ENCODE measurements around the gene ADCYAP1.
A peak's percentile ranks its signal among the peaks of the same experiment; 100 is the strongest.
"Not testable (repeated sequence)": the region's sequence is repeated elsewhere in the genome, so short reads cannot be mapped to it uniquely, and the experiment has no call there.

Gene ADCYAP1

GRCh38 chr18:904218-905090 is at the start of gene ADCYAP1:
Gene ADCYAP1 (plus strand): TSS chr18:904871. CDS start chr18:905387, 516 bp downstream.
- FAIRE-seq: no peak

GRCh38 chr18:857986-858385 is 46.7 kb upstream of the ADCYAP1 start:
- FAIRE-seq: no peak

GRCh38 chr18:864872-865273 is 39.8 kb upstream of the ADCYAP1 start:
- FAIRE-seq: no peak

GRCh38 chr18:867257-867656 is 37.4 kb upstream of the ADCYAP1 start:
- FAIRE-seq: no peak

DNA sequence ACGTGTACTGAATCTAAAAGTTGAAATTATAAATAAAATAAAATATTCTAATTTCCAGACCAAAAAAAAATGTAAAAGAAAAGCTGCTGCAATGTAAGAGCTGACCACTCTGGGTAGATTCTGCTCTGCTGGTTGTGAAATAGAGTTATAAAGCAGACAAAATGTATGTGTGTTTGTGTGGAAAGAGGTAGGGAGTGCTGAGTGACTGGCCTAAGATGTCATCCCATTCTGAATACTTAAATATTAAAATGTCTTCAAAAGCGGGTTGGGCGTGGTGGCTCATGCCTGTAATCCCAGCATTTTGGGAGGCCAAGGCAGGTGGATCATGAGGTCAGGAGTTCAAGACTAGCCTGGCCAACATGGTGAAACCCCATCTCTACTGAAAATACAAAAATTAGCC is 31.2 kb upstream of the ADCYAP1 start:
- FAIRE-seq: not testable (repeated sequence)

DNA sequence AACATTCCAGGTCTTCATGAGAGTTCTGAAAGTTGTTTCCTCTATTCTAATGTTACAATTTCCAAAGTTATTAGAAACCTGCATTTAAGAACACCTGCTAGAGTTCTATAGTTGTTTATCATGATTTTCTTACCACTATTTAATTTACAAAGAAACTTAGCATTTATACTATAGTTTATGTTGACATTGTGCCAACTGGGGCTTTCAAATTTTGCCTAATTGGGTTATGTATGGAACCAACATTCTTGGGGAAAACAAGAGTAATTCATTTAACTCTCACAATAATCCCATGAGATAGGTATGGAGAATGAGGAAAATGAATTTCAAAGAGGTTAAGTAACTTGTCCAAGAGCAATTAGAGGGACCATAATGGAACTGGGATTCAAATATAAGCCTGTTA is 28.8 kb upstream of the ADCYAP1 start:
- FAIRE-seq: no peak

DNA sequence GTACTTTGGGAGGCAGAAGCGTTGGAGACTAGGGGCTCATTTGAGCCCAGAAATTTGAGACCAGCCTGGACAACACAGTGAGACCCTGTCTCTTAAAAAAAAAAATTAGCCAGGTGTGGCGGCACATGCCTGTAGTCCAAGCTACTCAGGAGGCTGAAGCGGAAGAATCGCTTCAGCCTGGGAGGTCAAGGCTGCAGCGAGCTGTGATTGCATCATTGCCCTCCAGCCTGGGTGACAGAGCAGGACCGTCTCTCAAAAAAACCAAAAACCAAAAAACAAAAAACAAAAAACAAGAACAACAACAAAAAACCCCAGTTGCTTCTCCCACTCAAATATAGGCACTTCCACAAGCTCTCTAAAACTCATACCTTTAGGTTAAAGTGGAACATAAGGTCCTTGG is 27.4 kb upstream of the ADCYAP1 start:
- no peak for FAIRE-seq

DNA sequence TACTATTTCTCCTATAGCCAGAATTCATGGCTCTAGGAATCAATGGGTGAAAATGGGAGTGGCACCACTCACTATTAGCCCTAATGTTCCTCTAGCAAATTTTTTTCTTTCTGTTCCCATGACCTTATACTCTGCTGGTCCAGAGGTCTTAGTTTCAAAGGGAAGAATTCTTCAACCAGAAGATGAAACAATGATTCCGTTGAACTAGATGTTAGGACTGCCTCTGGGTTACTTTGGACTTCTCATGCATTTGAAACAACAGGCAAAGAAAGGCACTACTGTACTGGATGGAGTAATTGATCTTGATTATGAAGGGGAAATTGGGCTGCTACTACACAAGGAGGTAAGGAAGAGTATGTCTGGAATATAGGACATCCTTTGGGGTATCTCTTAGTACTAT is 18.6 kb upstream of the ADCYAP1 start:
- no peak for FAIRE-seq

GRCh38 chr18:887716-888115 is 17.0 kb upstream of the ADCYAP1 start:
- no peak for FAIRE-seq

GRCh38 chr18:892316-892715 is 12.4 kb upstream of the ADCYAP1 start:
- no peak for FAIRE-seq

- no peak for FAIRE-seq
Measured at GRCh38 chr18:896315-896714, 8.4 kb upstream of the ADCYAP1 start.

- no peak for FAIRE-seq
Measured at GRCh38 chr18:901761-902160, 2.9 kb upstream of the ADCYAP1 start.

DNA sequence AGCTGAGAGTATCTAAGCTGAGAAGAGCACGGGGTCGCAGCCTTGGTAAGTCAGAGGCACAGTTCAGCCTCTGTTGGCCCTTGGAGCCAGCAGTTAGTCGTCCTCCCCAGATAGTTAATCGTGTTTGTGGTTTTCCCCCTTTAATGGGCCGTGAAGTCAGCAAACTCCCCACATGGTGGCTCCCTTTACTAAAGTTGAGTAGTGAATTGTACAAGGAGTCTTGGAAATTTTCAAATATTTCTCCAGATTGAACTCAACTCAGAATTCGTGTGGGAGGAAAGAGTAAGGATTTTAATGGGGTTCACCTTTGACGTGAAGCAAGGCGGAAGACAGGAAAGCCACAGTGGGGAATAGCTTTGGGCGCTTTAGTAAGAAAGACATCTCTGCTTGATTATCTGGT is 2.4 kb upstream of the ADCYAP1 start:
- no peak for FAIRE-seq

DNA sequence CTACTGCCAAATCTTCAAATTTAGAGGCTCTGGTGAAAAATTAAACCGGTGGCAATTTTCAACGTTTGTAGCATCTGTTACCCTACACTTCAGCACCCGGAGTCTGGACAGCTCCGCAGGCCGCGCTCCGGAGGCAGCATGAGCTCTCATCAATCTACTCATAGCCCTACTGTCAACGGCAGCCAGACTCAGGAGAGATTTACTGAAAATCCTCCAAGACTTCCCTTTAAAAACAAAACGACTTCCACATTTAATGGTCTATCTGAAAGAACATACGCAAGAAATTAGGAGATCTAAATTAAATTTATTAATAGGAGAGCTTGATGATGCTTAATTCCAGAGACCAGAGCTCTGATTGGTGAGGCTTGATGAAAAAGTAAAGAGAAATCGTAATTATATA is 970 bp upstream of the ADCYAP1 start:
- FAIRE-seq: no peak

DNA sequence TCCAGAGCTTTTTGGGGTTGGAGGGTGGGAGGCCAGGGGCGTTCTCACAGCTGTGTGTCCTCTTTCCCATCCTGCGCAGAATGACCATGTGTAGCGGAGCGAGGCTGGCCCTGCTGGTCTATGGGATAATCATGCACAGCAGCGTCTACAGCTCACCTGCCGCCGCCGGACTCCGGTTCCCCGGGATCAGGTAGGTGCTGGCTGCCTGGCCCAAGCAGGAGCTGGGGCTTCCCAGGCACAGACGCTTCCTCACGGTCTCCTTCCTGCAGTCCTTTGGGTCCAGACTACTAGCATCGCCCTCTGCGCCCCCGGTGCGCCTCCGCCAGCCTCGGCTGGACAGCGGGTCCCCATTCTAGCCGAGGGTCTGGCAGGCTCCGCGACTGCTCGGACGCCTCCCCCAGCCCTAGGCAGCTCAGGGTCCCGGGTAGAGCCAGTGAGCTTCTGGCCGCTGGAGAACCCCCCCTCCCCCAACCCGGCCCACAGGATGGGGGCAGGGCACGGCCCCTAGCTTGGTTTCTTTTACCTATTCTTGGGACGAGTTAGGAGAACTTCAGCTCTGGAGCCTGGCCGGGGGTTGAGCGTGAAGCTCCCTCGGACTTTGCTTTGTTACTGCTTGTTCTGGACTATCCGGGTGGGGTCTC is 756 bp downstream of the ADCYAP1 start:
- FAIRE-seq: no peak

GRCh38 chr18:905948-906415 is 1.3 kb downstream of the ADCYAP1 start:
- FAIRE-seq: no peak

DNA sequence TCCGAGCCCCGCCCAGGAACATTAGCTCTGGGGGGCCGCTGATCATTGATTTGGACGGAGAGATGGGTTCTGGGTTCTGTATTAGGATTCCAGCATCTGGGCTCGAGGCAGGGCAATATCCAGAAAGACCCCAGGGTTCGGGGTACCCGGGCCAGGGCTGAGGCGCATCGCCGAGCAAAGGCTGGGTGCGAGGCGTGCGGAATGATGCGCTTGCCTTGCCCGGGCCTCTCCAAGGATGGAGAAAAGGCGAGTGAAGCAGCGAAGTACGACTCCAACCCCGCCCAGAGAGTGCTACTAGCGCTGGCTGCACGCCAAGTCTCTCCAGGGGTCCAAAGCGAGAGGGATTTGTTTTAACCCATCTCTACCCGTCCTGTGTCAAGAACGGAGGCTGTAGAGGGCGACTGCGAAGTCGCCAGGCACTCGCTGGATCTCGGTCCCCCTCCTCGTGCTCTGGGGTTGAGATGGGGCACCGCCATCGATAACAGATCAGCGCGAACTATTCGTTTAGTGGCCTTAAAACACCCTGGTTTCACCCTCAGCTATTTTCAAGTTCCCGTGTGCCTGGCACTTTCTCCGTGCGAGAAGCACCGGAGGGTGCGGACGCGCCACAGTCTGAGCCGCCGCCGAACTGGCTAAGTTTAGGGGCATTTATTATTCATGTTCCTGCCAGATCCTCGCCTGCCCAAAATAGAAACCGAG is 1.9 kb downstream of the ADCYAP1 start:
- no peak for FAIRE-seq

GRCh38 chr18:907115-907884 is 2.6 kb downstream of the ADCYAP1 start:
- FAIRE-seq: no peak

DNA sequence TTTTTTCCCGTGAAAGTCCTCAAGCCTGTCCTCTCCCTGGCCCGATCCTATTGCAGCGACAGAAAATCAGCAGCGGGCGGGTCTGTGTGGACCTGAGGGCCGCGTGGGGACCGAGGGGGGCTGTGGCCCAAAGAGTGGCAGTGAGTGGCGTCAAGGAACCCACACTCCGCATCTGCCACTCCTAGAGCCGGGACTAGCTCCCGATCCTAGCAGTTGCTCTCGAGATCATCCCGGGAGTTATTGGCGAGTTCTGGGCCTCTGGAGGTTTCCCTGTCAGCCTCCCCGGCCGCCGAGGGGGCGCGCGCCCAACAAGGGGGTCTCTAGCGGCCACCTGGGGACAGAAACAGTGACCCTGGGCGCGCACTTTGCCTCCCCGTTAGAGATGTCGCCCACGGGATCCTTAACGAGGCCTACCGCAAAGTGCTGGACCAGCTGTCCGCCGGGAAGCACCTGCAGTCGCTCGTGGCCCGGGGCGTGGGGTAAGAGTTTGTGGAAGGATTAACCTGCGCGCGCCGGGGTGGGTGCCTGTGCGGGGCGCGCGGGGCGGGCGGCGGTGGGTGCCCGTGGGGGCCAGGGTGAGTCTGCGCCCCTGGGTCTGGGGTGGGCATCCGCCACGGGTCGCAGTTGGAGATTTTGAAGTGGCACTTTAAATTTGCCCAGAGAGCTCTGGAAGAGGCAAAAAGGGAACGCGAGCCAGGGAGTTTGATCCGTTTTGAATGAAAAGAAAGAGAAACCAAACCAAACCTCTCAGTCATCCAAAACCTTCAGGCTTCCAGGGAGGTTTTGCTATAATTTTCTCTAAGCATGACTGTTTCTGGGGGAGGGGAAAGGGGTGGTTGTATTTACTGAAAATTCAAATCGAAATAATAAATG is 3.5 kb downstream of the ADCYAP1 start:
- no peak for FAIRE-seq

DNA sequence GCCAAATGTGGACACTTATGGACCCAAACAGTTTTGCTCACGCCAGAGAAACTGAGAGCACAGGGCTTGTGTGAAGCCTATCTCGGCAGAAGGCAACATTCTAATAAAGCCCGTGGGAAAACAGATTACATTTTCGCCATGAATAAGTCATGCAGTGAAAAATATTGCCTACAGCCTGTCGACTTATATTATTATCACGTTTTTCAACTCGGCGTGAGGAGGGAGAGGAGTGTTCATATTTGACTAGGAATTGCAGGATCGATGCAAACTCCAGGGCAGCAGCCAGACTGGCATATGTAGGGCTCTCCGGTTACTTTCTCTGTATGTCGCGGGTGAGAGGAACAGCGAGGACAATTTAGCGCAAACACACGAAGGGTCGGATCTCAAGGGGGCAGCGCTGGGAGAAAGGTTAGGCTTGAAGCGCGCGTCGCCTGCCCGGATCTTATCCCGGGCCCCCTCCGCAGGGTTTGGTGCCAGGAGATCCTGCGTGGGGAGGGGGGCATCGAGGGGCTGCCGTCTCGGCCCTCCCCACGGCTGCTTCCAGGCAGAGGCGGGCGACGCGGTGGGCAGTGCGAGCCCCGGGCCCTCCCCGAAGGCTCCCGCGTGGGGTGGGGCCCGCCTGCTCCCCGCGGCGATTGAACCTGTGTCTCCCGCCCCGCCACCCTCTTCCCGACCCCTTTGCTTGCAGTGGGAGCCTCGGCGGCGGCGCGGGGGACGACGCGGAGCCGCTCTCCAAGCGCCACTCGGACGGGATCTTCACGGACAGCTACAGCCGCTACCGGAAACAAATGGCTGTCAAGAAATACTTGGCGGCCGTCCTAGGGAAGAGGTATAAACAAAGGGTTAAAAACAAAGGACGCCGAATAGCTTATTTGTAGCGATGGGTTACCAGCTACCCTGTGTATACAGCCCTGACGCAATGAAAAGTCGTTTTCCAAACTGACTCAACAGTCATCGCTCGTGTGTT is 4.4 kb downstream of the ADCYAP1 start:
- FAIRE-seq: peak; percentile 79

DNA sequence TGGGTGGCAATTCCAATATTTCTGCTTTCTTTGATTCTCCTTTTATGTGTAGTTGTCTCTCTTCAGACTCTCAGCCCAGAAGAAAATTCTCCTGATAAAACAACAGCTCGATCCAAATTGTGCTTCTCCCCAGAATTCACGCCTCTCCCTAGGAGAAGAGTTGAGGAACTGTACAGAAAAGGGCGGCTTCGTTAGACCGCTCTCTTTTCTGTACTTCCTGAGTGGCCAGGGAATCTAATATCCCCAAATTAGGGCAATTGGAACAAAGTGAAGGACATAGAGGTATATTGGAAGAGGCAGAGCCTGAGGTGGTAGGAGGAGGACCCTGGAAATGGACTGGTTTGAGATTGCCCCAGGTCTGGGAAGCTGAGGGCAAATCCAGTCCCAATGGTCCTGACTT is 5.6 kb downstream of the ADCYAP1 start:
- FAIRE-seq: no peak

Measured in islet of Langerhans (tissue), 1 donor.